Psoas muscle (tissue), 8 donors: ENCODE measurements around the gene TAF4. TPM values are rescaled to one million over a fixed set of nuclear protein-coding genes. Genes with fewer than 3 reads are reported as not detected.
A peak's percentile ranks its signal among the peaks of the same experiment; 100 is the strongest.

Experiments used
- ATAC-seq, 4 donors: fragments of 200-7000 bp; cut with Tn5 transposase; one replicate each; pipeline ENCODE4 v1.9.1; 2020; ENCODE audit warnings: moderate library complexity in 3 of 4, mild to moderate bottlenecking in 2 of 4
- DNase-seq, 2 donors: peaks; one replicate each; pipeline ENCODE4 v3.0.0-alpha.2; 2020
- H3K27ac ChIP-seq: fragments of 200-600 bp; one replicate; pipeline ENCODE4 v1.8.0; 2022
- H3K27me3 ChIP-seq, 3 donors: fragments of 200-600 bp in 1 of 3; one replicate each; pipeline versions ENCODE4 v1.6.1 to v1.8.0; 2013 to 2022; ENCODE audit warnings: low read length in 2 of 3, mild to moderate bottlenecking in 2 of 3, moderate library complexity in 1 of 3; ENCODE audit not compliant: insufficient read depth in 3 of 3
- H3K36me3 ChIP-seq, 2 donors: fragments of 200-600 bp in 1 of 2; one replicate each; pipeline versions ENCODE4 v1.6.1 to v1.8.0; 2013 to 2022; ENCODE audit warnings: low read depth in 1 of 2, mild to moderate bottlenecking in 1 of 2, moderate library complexity in 1 of 2; ENCODE audit not compliant: insufficient read depth in 1 of 2
- H3K4me1 ChIP-seq: fragments of 200-600 bp; one replicate; pipeline ENCODE4 v1.8.0; 2022
- H3K4me3 ChIP-seq: fragments of 200-600 bp; one replicate; pipeline ENCODE4 v1.8.0; 2022; ENCODE audit warnings: mild to moderate bottlenecking
- H3K9me3 ChIP-seq: fragments of 200-600 bp; one replicate; pipeline ENCODE4 v1.8.0; 2022
- WGBS, 3 donors: extraction: QIAGEN DNeasy Blood & Tissue Kit; methylation state at CpG; one replicate each; pipeline versions ENCODE4 v1.1.6 to v1.1.7; 2013; 5-methylcytosine and 5-hydroxymethylcytosine counted together
- intact Hi-C, 2 donors: fragments of 100-400 bp; cut with DNase I; formaldehyde crosslinking; loops; one replicate each; pipeline versions ENCODE4 v1.11.0 to v1.14.2; 2022
- polyA plus RNA-seq, 3 donors: library from polyadenylated mRNA; stranded (reverse); fragments of 200-250 nt; gene quantifications; one replicate each; pipeline ENCODE4 v1.2.3, GENCODE V29; 2013
- total RNA-seq, 4 donors: library from RNA; stranded (reverse); fragmentation: NEBNext Ultra II Directional in 2 of 4; extraction: Animal tissue kit (Norgen Biotek cat#: 25700) in 2 of 4; gene quantifications; one replicate each; pipeline versions ENCODE4 v1.2.1 to v1.2.4, GENCODE V29; 2021 to 2023
- TF ChIP-seq, protein P1 (sequence below): fragments of 200-600 bp; IDR thresholded peaks from one replicate; pipeline ENCODE4 v1.8.0; 2022; ENCODE audit warnings: antibody characterized with exemption
- donor health status: healthy with polysubstance abuse.
- donor health status: DM: no; HTN: no; CAD: no; lungs with moderate emphysema.
- donor health status: Bipolar disorder and iron deficiency.
- donor health status: healthy.
- donor health status: DM: yes; HTN: yes; CAD: no.
- donor health status: DM: no; HTN: no; CAD: no.
- donor health status: DM: no; HTN: no; CAD: no.
- donor health status: DM: yes; HTN: yes; CAD: no.

Gene TAF4
- total and polyA plus RNA-seq, 7 donors, result 2.8 to 17.7 (median 10.7) TPM

DNA sequence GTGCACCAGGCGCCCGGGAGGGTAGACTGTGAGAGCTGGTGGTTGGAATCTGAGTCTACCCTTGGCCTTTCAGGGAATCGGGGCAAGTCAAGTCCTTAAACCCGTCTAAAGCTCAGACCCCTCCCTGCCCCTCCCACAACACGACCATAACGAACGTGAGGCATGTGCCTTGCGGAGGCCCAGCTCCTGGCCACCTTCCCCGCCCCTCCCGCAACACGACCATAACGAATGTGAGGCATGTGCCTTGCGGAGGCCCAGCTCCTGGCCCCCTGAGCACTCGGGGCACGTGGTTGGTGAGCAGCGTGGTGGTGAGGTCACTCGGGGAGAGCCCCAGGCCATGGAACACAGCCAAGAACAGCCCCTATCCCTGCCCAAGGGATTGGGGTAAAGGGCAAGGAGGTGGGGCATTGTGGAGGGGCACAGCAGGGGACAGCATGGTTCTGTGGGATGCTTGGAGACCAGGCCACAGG lies 132.2 kb downstream of the TAF4 start:
- Histone ChIP-seq H3K36me3 (no peaks in the 10 kb centered on the region), H3K27me3 (no peaks in the 10 kb centered on the region), H3K4me3 (no peak overlapping the region), H3K9me3 (no peaks in the 10 kb centered on the region), H3K4me1 (no peaks in the 10 kb centered on the region), H3K27ac (no peak overlapping the region)
- WGBS, 3 donors, result 45 to 50% (median 46%) methylated on average over 17 of the region's 17 CpGs
- DNase-seq (no peak), ATAC-seq (no peak)
- intact Hi-C loops, result no loop called here
- TF ChIP-seq, protein P1, sequence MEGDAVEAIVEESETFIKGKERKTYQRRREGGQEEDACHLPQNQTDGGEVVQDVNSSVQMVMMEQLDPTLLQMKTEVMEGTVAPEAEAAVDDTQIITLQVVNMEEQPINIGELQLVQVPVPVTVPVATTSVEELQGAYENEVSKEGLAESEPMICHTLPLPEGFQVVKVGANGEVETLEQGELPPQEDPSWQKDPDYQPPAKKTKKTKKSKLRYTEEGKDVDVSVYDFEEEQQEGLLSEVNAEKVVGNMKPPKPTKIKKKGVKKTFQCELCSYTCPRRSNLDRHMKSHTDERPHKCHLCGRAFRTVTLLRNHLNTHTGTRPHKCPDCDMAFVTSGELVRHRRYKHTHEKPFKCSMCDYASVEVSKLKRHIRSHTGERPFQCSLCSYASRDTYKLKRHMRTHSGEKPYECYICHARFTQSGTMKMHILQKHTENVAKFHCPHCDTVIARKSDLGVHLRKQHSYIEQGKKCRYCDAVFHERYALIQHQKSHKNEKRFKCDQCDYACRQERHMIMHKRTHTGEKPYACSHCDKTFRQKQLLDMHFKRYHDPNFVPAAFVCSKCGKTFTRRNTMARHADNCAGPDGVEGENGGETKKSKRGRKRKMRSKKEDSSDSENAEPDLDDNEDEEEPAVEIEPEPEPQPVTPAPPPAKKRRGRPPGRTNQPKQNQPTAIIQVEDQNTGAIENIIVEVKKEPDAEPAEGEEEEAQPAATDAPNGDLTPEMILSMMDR, result no peak

DNA sequence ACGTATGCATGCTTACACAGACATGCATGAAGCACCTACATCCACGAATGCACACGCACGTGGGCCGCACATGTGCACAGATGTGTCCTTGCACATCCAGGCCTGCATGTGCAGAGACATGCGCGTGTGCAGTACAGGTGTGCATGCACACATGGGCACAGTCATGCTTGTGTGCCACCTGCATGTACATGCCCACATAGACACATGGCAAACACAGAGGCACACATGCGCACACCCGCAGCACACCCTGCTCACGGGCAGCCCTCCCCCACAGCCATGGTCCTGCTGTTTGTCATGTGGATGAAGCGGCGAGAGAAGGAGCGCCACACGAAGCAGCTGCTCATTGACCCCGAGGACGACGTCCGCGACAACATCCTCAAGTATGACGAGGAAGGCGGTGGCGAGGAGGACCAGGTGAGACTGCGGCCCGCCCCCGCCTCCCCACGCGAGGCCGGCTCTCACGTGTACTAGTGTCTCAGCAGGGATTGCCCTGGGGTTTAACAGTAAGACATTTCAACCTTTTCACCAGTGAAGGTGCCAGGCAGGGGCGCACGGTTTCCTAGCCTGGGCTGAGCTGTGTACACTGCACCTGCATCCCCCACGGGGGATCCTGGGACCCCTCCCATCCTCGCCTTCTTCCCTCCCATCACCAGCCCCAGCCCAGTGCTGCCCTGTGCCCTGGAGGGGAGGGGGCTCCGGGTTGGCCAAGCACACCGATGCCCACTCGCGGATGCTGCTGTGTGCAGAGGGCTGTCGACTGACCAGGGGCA lies 132.8 kb downstream of the TAF4 start:
- Histone ChIP-seq H3K4me1 (no peaks in the 10 kb centered on the region), H3K27ac (no peak overlapping the region), H3K27me3 (no peaks in the 10 kb centered on the region), H3K36me3 (no peaks in the 10 kb centered on the region), H3K4me3 (no peak overlapping the region), H3K9me3 (no peaks in the 10 kb centered on the region)
- TF ChIP-seq, protein P1, result no peak
- DNase-seq (peak in 1 of 2 donors; percentile 39), ATAC-seq (no peak)
- WGBS, 3 donors, result 84 to 90% (median 86%) methylated on average over 38 of the region's 38 CpGs
- intact Hi-C loops, result no loop called here

DNA sequence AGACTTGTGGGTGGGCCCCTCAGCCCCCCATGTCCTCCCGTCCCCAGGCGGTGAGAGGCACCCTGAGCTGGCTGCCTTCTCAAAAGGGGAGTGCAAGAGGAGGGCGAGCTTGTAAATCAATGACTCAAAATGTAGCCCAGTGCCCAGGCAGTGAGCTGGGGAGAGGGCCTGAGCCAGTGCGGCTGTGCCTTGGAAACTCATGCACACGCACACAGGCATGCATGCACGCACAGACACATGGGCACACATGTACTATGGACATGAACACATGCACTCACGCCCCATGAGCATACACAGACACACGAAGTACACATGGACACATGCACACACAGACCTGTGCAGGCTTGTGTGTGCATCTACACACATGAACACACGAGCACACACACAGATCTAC lies 133.5 kb downstream of the TAF4 start:
- peak in 1 of 2 donors; percentile 30 for DNase-seq

DNA sequence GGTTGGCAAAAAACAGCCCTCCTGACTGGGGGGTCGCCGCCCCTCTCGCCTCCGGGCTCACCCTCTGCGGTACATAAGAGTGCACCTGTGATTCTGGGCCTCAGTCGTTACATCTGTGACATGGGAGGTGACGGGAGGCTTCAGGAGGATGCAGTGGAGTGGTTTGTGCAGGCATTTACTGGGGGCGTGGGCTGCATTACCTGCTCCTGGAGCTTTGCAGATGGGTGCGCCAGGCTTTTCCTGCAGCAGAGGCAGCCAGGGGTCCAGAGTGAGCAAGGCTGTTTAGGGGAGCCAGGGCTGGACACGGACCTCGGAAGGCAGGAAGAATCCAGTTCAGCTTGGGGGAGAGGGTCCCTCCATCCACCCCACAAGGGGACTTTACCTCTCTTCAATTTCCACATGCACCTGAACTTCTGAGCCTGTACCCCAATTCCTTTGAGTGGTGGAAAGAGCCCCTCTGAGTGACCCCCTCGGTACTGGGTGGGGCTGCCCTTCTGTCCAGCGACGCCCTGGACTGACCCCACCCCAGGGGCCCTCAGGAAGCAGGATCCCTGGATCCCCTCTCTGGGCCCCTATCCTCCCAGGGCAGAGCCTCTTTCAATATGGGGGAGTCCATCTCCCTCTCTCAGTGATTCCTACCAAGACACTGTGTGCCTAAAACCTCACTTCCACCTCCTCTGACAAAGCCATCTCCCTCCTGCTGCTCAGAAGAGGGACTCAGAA lies 134.0 kb downstream of the TAF4 start:
- TF ChIP-seq, protein P1, result no peak
- no peaks in the 10 kb centered on the region for H3K9me3 ChIP-seq
- 90 to 95% (median 91%) methylated on average over 14 of the region's 14 CpGs for WGBS, 3 donors
- no peaks in the 10 kb centered on the region for H3K36me3 ChIP-seq
- intact Hi-C loops, result no loop called here
- H3K27me3 ChIP-seq, result no peaks in the 10 kb centered on the region
- peak in 1 of 2 donors; percentile 0 for DNase-seq
- H3K4me3 ChIP-seq, result no peak overlapping the region
- H3K4me1 ChIP-seq, result no peaks in the 10 kb centered on the region
- no peak overlapping the region for H3K27ac ChIP-seq
- ATAC-seq, result no peak

More for the DNA sequence above, 133.5 kb downstream of the TAF4 start:
- H3K4me3 ChIP-seq, result no peak overlapping the region
- TF ChIP-seq, protein P1, result no peak
- H3K27ac ChIP-seq, result no peak overlapping the region
- ATAC-seq, result no peak
- H3K4me1 ChIP-seq, result no peaks in the 10 kb centered on the region
- intact Hi-C loops, result no loop called here
- H3K27me3 ChIP-seq, result no peaks in the 10 kb centered on the region
- H3K9me3 ChIP-seq, result no peaks in the 10 kb centered on the region
- WGBS, 3 donors, result 85 to 92% (median 92%) methylated on average over 9 of the region's 9 CpGs
- no peaks in the 10 kb centered on the region for H3K36me3 ChIP-seq
